ENCODE results near the gene HDHD5. TPM values are rescaled to one million over a fixed set of nuclear protein-coding genes. Genes with fewer than 3 reads are reported as not detected.

HDHD5 gene
- total RNA-seq, 4 donors from 2014 or later, result 36.8 to 50.4 (median 39.7) TPM

- 95 to 98% methylated on average over 7 of the region's 7 CpGs for WGBS, 2 donors
- H3K4me3 ChIP-seq (ENCODE audit: low read depth, poor library complexity, severe bottlenecking), result no peak overlapping the region
- no peak for DNase-seq (ENCODE audit: low spot score in 2 of 2)
- no peak for TF ChIP-seq CTCF (IDR thresholded peaks at IDR 0.05)
- TF ChIP-seq POLR2A (IDR thresholded peaks at IDR 0.05), result no peak
- intact Hi-C loops (cut with DNase I; ENCODE audit: low total_unique reads), result loop anchor here (10.0 kb wide), 1 partner anchor 49 kb away; no protein-coding TSS in a partner anchor
These were observed 63.0 kb downstream of the HDHD5 start for GRCh38 chr22:17096071-17096470.

GRCh38 chr22:17095538-17095937 lies 63.5 kb downstream of the HDHD5 start:
- WGBS, 2 donors, result 87 to 90% methylated on average over 6 of the region's 6 CpGs
- TF ChIP-seq CTCF (IDR thresholded peaks at IDR 0.05) (no peak), POLR2A (IDR thresholded peaks at IDR 0.05) (no peak)
- intact Hi-C loops (cut with DNase I; ENCODE audit: low total_unique reads), result loop anchor here (10.0 kb wide), 1 partner anchor 49 kb away; no protein-coding TSS in a partner anchor
- H3K4me3 ChIP-seq (ENCODE audit: low read depth, poor library complexity, severe bottlenecking), result no peak overlapping the region
- peak in 1 of 2 donors; percentile 18 for DNase-seq (ENCODE audit: low spot score in 2 of 2)

GRCh38 chr22:17093081-17093480 lies 66.0 kb downstream of the HDHD5 start:
- intact Hi-C loops (cut with DNase I; ENCODE audit: low total_unique reads), result loop anchor here (10.0 kb wide), 1 partner anchor 52 kb away; no protein-coding TSS in a partner anchor
- 75 to 79% methylated on average over 3 of the region's 3 CpGs for WGBS, 2 donors
- TF ChIP-seq POLR2A (IDR thresholded peaks at IDR 0.05) (no peak), CTCF (IDR thresholded peaks at IDR 0.05) (no peak)
- no peak overlapping the region for H3K4me3 ChIP-seq (ENCODE audit: low read depth, poor library complexity, severe bottlenecking)
- DNase-seq (ENCODE audit: low spot score in 2 of 2), result no peak

- intact Hi-C loops (cut with DNase I; ENCODE audit: low total_unique reads), result loop anchor here (10.0 kb wide), 1 partner anchor 53 kb away; no protein-coding TSS in a partner anchor
- H3K4me3 ChIP-seq (ENCODE audit: low read depth, poor library complexity, severe bottlenecking), result no peak overlapping the region
- peak in 1 of 2 donors; percentile 31 for DNase-seq (ENCODE audit: low spot score in 2 of 2)
- WGBS, 2 donors, result 65 to 70% methylated on average over 4 of the region's 4 CpGs
- TF ChIP-seq POLR2A (IDR thresholded peaks at IDR 0.05), result no peak
- no peak for TF ChIP-seq CTCF (IDR thresholded peaks at IDR 0.05)
These were observed 67.2 kb downstream of the HDHD5 start for GRCh38 chr22:17091851-17092250.

GRCh38 chr22:17090550-17090949 lies 68.5 kb downstream of the HDHD5 start:
- TF ChIP-seq POLR2A (IDR thresholded peaks at IDR 0.05), result no peak
- TF ChIP-seq CTCF (IDR thresholded peaks at IDR 0.05), result no peak
- no peak overlapping the region for H3K4me3 ChIP-seq (ENCODE audit: low read depth, poor library complexity, severe bottlenecking)
- intact Hi-C loops (cut with DNase I; ENCODE audit: low total_unique reads), result loop anchor here (10.0 kb wide), 1 partner anchor 54 kb away; no protein-coding TSS in a partner anchor
- DNase-seq (ENCODE audit: low spot score in 2 of 2), result no peak

Other genes with a start within 250 kb of the HDHD5 start
- under 1 TPM in 3 of 4 donors, not detected in 1; 0.16 to 0.61 (median 0.46) TPM for gene GAB4, start 151.1 kb downstream of the HDHD5 start, total RNA-seq
- 10 to 100 TPM; 17.6 to 30.6 (median 21.3) TPM for gene IL17RA, start 74.3 kb downstream of the HDHD5 start, total RNA-seq
- 1 to 10 TPM in 2 of 4 donors, under 1 TPM in 2; 0.53 to 2.6 (median 1.0) TPM for gene TMEM121B, start 37.9 kb downstream of the HDHD5 start, total RNA-seq
- 1 to 10 TPM; 2.1 to 7.7 (median 4.6) TPM for gene ADA2, start 60.2 kb upstream of the HDHD5 start, total RNA-seq
- 1 to 10 TPM; 1.8 to 2.7 (median 2.2) TPM for gene CECR2, start 210.2 kb upstream of the HDHD5 start, total RNA-seq